Measurements from ENCODE around the gene ZNF831.

ZNF831 gene

GRCh38 chr20:59295531-59295930 is 131.9 kb downstream of the ZNF831 start:
- FAIRE-seq, result no peak

GRCh38 chr20:59297686-59298085 is 134.1 kb downstream of the ZNF831 start:
- DNase-seq (ENCODE audit: insufficient read length, low spot score) (no peak), FAIRE-seq (no peak)

More at GRCh38 chr20:59295531-59295930, 131.9 kb downstream of the ZNF831 start:
- no peak for DNase-seq (ENCODE audit: insufficient read length, low spot score)

GRCh38 chr20:59299945-59300332 is 136.3 kb downstream of the ZNF831 start:
- DNase-seq (ENCODE audit: insufficient read length, low spot score) (no peak), FAIRE-seq (no peak)

GRCh38 chr20:59300333-59301081 is 136.9 kb downstream of the ZNF831 start, which contains the start of gene EDN3:
EDN3 (plus strand) TSS chr20:59300611; CDS start chr20:59300813, 202 bp downstream.
- no peak for DNase-seq (ENCODE audit: insufficient read length, low spot score)

GRCh38 chr20:59301343-59302007 is 137.9 kb downstream of the ZNF831 start:
- FAIRE-seq (no peak), DNase-seq (ENCODE audit: insufficient read length, low spot score) (no peak)

More at GRCh38 chr20:59300333-59301081, 136.9 kb downstream of the ZNF831 start, which contains the start of gene EDN3:
- FAIRE-seq, result no peak

GRCh38 chr20:59305908-59306655 is 142.5 kb downstream of the ZNF831 start:
- no peak for FAIRE-seq

GRCh38 chr20:59307270-59307669 is 143.6 kb downstream of the ZNF831 start:
- no peak for DNase-seq (ENCODE audit: insufficient read length, low spot score)
- no peak for FAIRE-seq

More at GRCh38 chr20:59305908-59306655, 142.5 kb downstream of the ZNF831 start:
- no peak for DNase-seq (ENCODE audit: insufficient read length, low spot score)

All from GM19239 (cell line).